GM19025 (cell line): Measurements from ENCODE around the gene LETM1.

ENCODE experiments used
- ATAC-seq: cut with Tn5 transposase; IDR thresholded peaks from one replicate; pipeline ENCODE4 v1.9.1; 2021; ENCODE audit warnings: mild to moderate bottlenecking, low read depth, moderate library complexity; ENCODE audit not compliant: unreplicated experiment

Gene LETM1

GRCh38 chr4:1783970-1784369 is 72.0 kb downstream of the LETM1 start:
- ATAC-seq, result no peak

- no peak for ATAC-seq
Measured at GRCh38 chr4:1783015-1783414, 72.9 kb downstream of the LETM1 start.

- ATAC-seq, result no peak
Measured at GRCh38 chr4:1780435-1780834, 75.5 kb downstream of the LETM1 start.

- ATAC-seq, result no peak
Measured at GRCh38 chr4:1779588-1780382, 76.2 kb downstream of the LETM1 start.

- ATAC-seq, result no peak
Measured at GRCh38 chr4:1778642-1779392, 77.1 kb downstream of the LETM1 start.

GRCh38 chr4:1777822-1778641 is 77.9 kb downstream of the LETM1 start:
- ATAC-seq, result no peak

GRCh38 chr4:1776521-1777161 is 79.3 kb downstream of the LETM1 start:
- no peak for ATAC-seq

- ATAC-seq, result no peak
Measured at GRCh38 chr4:1775731-1776500, 80.0 kb downstream of the LETM1 start.

- no peak for ATAC-seq
Measured at GRCh38 chr4:1773754-1774153, 82.2 kb downstream of the LETM1 start.

GRCh38 chr4:1772853-1773538 is 83.0 kb downstream of the LETM1 start:
- ATAC-seq, result no peak

- ATAC-seq, result no peak
Measured at GRCh38 chr4:1771555-1772305, 84.2 kb downstream of the LETM1 start.

- no peak for ATAC-seq
Measured at GRCh38 chr4:1770791-1771231, 85.1 kb downstream of the LETM1 start.

- no peak for ATAC-seq
Measured at GRCh38 chr4:1770245-1770644, 85.7 kb downstream of the LETM1 start.

- ATAC-seq, result no peak
Measured at GRCh38 chr4:1769692-1770091, 86.3 kb downstream of the LETM1 start.

GRCh38 chr4:1768367-1769034 is 87.5 kb downstream of the LETM1 start:
- no peak for ATAC-seq

- ATAC-seq, result no peak
Measured at GRCh38 chr4:1767770-1768366, 88.1 kb downstream of the LETM1 start.

- no peak for ATAC-seq
Measured at GRCh38 chr4:1767061-1767769, 88.7 kb downstream of the LETM1 start.
